GM23248 (cell line): Measurements from ENCODE around the gene SSBP2. TPM values are rescaled to one million over a fixed set of nuclear protein-coding genes. Genes with fewer than 3 reads are reported as not detected.
A peak's percentile ranks its signal among the peaks of the same experiment; 100 is the strongest.

Experiments
- DNase-seq: peaks from one replicate; pipeline ENCODE4 v3.0.0-alpha.2; 2015
- H2AFZ ChIP-seq: fragments of 200-600 bp; sonication (generic); 2 replicates; pipeline ENCODE4 v1.6.1; 2016; ENCODE audit warnings: antibody characterized with exemption
- H3F3A ChIP-seq: fragments of 200-600 bp; sonication (generic); 2 replicates; pipeline ENCODE4 v1.6.1; 2016; ENCODE audit warnings: mild to moderate bottlenecking, antibody characterized with exemption, mixed run types; ENCODE audit not compliant: insufficient read depth
- H3K27ac ChIP-seq: fragments of 200-600 bp; sonication (generic); 2 replicates; pipeline ENCODE4 v1.5.1; 2016; ENCODE audit warnings: mild to moderate bottlenecking
- H3K27me3 ChIP-seq: fragments of 200-600 bp; sonication (generic); replicated peaks from 2 replicates; pipeline ENCODE4 v1.6.1; 2016; ENCODE audit warnings: mild to moderate bottlenecking; ENCODE audit not compliant: insufficient read depth
- H3K36me3 ChIP-seq: fragments of 200-600 bp; sonication (generic); 2 replicates; pipeline ENCODE4 v1.6.1; 2016; ENCODE audit warnings: low read depth, mild to moderate bottlenecking
- H3K4me1 ChIP-seq: fragments of 200-600 bp; sonication (generic); 2 replicates; pipeline ENCODE4 v1.6.1; 2016; ENCODE audit warnings: mild to moderate bottlenecking; ENCODE audit not compliant: insufficient read depth
- H3K4me2 ChIP-seq: fragments of 200-600 bp; sonication (generic); one replicate; pipeline ENCODE4 v1.6.1; 2016; ENCODE audit warnings: mild to moderate bottlenecking; ENCODE audit not compliant: unreplicated experiment
- H3K4me3 ChIP-seq: fragments of 200-600 bp; sonication (generic); 2 replicates; pipeline ENCODE4 v1.5.1; 2016; ENCODE audit warnings: mild to moderate bottlenecking
- H3K79me2 ChIP-seq: fragments of 200-600 bp; sonication (generic); 2 replicates; pipeline ENCODE4 v1.6.1; 2016; ENCODE audit warnings: mild to moderate bottlenecking; ENCODE audit not compliant: insufficient read depth
- H3K9ac ChIP-seq: fragments of 200-600 bp; sonication (generic); 2 replicates; pipeline ENCODE4 v1.6.1; 2016; ENCODE audit warnings: mild to moderate bottlenecking
- H3K9me2 ChIP-seq: fragments of 200-600 bp; sonication (generic); 2 replicates; pipeline ENCODE4 v1.6.1; 2016; ENCODE audit warnings: mixed run types, mild to moderate bottlenecking, moderate library complexity; ENCODE audit not compliant: insufficient read depth
- H3K9me3 ChIP-seq: fragments of 200-600 bp; sonication (generic); one replicate; pipeline ENCODE4 v1.6.1; 2017; ENCODE audit warnings: low read depth
- H4K20me1 ChIP-seq: fragments of 200-600 bp; sonication (generic); 2 replicates; pipeline ENCODE4 v1.6.0; 2016; ENCODE audit not compliant: insufficient read depth
- EZH2 ChIP-seq: fragments of 200-600 bp; sonication (generic); IDR thresholded peaks from 2 replicates; pipeline ENCODE4 v1.6.1; 2018; ENCODE audit warnings: antibody characterized with exemption, mild to moderate bottlenecking; ENCODE audit not compliant: insufficient read depth, poor library complexity, severe bottlenecking
- EZH2phosphoT487 ChIP-seq: fragments of 200-600 bp; sonication (generic); IDR thresholded peaks from 2 replicates; pipeline ENCODE4 v1.6.1; 2018; ENCODE audit warnings: antibody characterized with exemption, moderate library complexity, mild to moderate bottlenecking, low read depth; ENCODE audit not compliant: insufficient read depth
- WGBS, 2 experiments: methylation state at CpG; one replicate each; pipeline ENCODE4 v1.1.6; 2015 to 2017; ENCODE audit warnings: low lambda C conversion rate in 2 of 2, low coverage in 1 of 2; ENCODE audit errors: missing lambda C conversion rate in 2 of 2; 5-methylcytosine and 5-hydroxymethylcytosine counted together
- in situ Hi-C: fragments of 300-500 bp; cut with MboI; formaldehyde crosslinking; loops from 2 replicates; pipeline ENCODE4 v1.15.0; 2020
- polyA plus RNA-seq: library from polyadenylated mRNA; unstranded; fragments of >200 nt; fragmentation: Nextera tagmentation; extraction: Ambion mirVana; gene quantifications from 2 replicates; pipeline ENCODE4 v1.2.1, GENCODE V29; 2016
- total RNA-seq: library from RNA; depleted of rRNA; stranded (reverse); fragments of >200 nt; shearing (Covaris generic); gene quantifications from 2 replicates; pipeline ENCODE4 v1.2.3, GENCODE V29; 2014

Gene SSBP2
- total and polyA plus RNA-seq, 2 experiments from 2014 or later, result 25.5 to 40.0 TPM

GRCh38 chr5:81756016-81756415 is 5.1 kb upstream of the SSBP2 start:
- H3K9me2 ChIP-seq, result no peaks in the 10 kb centered on the region
- H3K79me2 ChIP-seq, result no peaks in the 10 kb centered on the region
- H3K9ac ChIP-seq, result peak overlapping the region; percentile 44
- H3K36me3 ChIP-seq, result no peaks in the 10 kb centered on the region
- TF ChIP-seq EZH2 (no peak), EZH2phosphoT487 (no peak)
- peak overlapping the region; percentile 79 for H3K27ac ChIP-seq
- no peaks in the 10 kb centered on the region for H3K27me3 ChIP-seq
- peak overlapping the region; percentile 49 for H3K4me2 ChIP-seq
- in situ Hi-C loops, result no loop called here
- H3K4me1 ChIP-seq, result peaks cover 18% of the 10 kb centered on the region
- no peak overlapping the region for H2AFZ ChIP-seq
- peak overlapping the region; percentile 17; the same call in 1 of the 2 replicates for H3K4me3 ChIP-seq
- no peaks in the 10 kb centered on the region for H3K9me3 ChIP-seq
- DNase-seq, result peak; percentile 25
- H4K20me1 ChIP-seq, result no peaks in the 10 kb centered on the region
- H3F3A ChIP-seq, result peaks cover 18% of the 10 kb centered on the region

DNA sequence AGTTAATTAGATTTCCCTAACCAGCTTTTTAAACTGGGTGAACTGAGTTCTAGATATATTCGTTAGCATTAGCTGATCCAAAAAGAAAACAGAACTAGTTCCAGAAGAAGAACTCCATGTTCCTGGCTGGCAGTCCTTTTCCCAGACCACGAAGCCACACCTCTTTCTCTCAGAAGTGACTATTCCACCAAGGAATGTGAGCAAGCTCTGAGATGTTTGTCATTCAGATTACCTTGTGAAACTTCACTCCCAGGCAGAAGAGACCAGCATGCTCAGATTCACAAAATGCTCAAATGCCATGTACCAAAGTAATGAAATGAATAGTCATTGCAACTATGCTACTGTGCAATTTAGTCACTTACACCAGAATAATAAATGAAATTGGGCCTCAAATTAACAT is 4.4 kb upstream of the SSBP2 start:
- WGBS, 2 experiments, result 2 to 4% methylated on average over 2 of the region's 2 CpGs
- no peaks in the 10 kb centered on the region for H3K9me3 ChIP-seq
- in situ Hi-C loops, result no loop called here
- no peak for TF ChIP-seq EZH2phosphoT487
- no peak for TF ChIP-seq EZH2
- H3K79me2 ChIP-seq, result no peaks in the 10 kb centered on the region
- DNase-seq, result peak; percentile 95
- peaks cover 18% of the 10 kb centered on the region for H3F3A ChIP-seq
- peak overlapping the region; percentile 49 for H3K4me2 ChIP-seq
- H3K27ac ChIP-seq, result peak overlapping the region; percentile 79
- 0 out of 2 replicates have a peak overlapping the region, but pooled peaks have one; percentile 45 for H2AFZ ChIP-seq
- H3K36me3 ChIP-seq, result no peaks in the 10 kb centered on the region
- H3K9ac ChIP-seq, result peak overlapping the region; percentile 45
- peak overlapping the region; percentile 17; the same call in 1 of the 2 replicates for H3K4me3 ChIP-seq
- peaks cover 18% of the 10 kb centered on the region for H3K4me1 ChIP-seq
- H3K27me3 ChIP-seq, result no peaks in the 10 kb centered on the region
- no peaks in the 10 kb centered on the region for H4K20me1 ChIP-seq
- H3K9me2 ChIP-seq, result no peaks in the 10 kb centered on the region

DNA sequence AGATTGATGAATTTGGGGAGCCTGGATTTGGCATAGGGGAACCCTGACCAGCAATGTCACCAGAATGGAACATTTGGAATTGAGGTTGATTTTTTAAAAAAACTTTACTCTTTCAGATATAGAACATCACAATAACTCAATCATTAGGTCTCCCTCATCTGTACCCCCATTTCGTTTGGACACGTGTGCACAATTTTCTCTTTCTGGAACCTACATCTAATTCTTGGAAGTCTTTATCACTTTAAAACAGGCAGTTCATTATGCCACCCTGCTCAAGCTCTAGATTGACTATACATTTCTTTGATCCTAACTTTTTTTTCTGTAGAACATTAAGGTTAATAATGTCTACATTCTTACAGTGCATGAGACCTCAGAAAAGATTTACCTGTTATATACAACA is 3.7 kb upstream of the SSBP2 start:
- H4K20me1 ChIP-seq, result no peaks in the 10 kb centered on the region
- peak overlapping the region; percentile 40 for H2AFZ ChIP-seq
- no peak for TF ChIP-seq EZH2
- no peak for TF ChIP-seq EZH2phosphoT487
- no peak for DNase-seq
- H3K4me1 ChIP-seq, result peaks cover 18% of the 10 kb centered on the region
- H3K9ac ChIP-seq, result 0 out of 2 replicates have a peak overlapping the region, but pooled peaks have one; percentile 45
- in situ Hi-C loops, result loop anchor here (5.0 kb wide), 1 partner anchor 83 kb away; no protein-coding TSS in a partner anchor
- H3F3A ChIP-seq, result peaks cover 18% of the 10 kb centered on the region
- H3K79me2 ChIP-seq, result peaks cover under 1% of the 10 kb centered on the region; the same call in 1 of the 2 replicates
- H3K27me3 ChIP-seq, result no peaks in the 10 kb centered on the region
- no peaks in the 10 kb centered on the region for H3K9me3 ChIP-seq
- H3K36me3 ChIP-seq, result no peaks in the 10 kb centered on the region
- H3K9me2 ChIP-seq, result no peaks in the 10 kb centered on the region
- no peak overlapping the region for H3K4me3 ChIP-seq
- H3K4me2 ChIP-seq, result peak overlapping the region; percentile 49
- H3K27ac ChIP-seq, result peak overlapping the region; percentile 79
- 16 to 27% methylated on average over 2 of the region's 2 CpGs for WGBS, 2 experiments

GRCh38 chr5:81753429-81753828 is 2.5 kb upstream of the SSBP2 start:
- Histone ChIP-seq H3K36me3 (no peaks in the 10 kb centered on the region), H3K9me2 (no peaks in the 10 kb centered on the region), H2AFZ (no peak overlapping the region), H3K9me3 (no peaks in the 10 kb centered on the region), H3K27ac (no peak overlapping the region), H3K4me2 (no peak overlapping the region), H4K20me1 (no peaks in the 10 kb centered on the region), H3K79me2 (peaks cover 12% of the 10 kb centered on the region), H3K27me3 (no peaks in the 10 kb centered on the region), H3F3A (peaks cover 23% of the 10 kb centered on the region), H3K4me3 (no peak overlapping the region), H3K4me1 (peaks cover 24% of the 10 kb centered on the region), H3K9ac (no peak overlapping the region)
- 91 to 100% methylated on average over 2 of the region's 2 CpGs for WGBS, 2 experiments
- DNase-seq, result no peak
- TF ChIP-seq EZH2 (no peak), EZH2phosphoT487 (no peak)
- in situ Hi-C loops, result loop anchor here (5.0 kb wide), 1 partner anchor 84 kb away; no protein-coding TSS in a partner anchor

GRCh38 chr5:81752644-81752963 is 1.7 kb upstream of the SSBP2 start:
- Histone ChIP-seq H4K20me1 (no peaks in the 10 kb centered on the region), H3F3A (peaks cover 23% of the 10 kb centered on the region), H3K9ac (no peak overlapping the region), H3K9me3 (no peaks in the 10 kb centered on the region), H3K27ac (no peak overlapping the region), H3K4me2 (no peak overlapping the region), H2AFZ (peak overlapping the region; percentile 88), H3K36me3 (no peaks in the 10 kb centered on the region), H3K9me2 (no peaks in the 10 kb centered on the region), H3K27me3 (no peaks in the 10 kb centered on the region), H3K79me2 (peaks cover 20% of the 10 kb centered on the region), H3K4me3 (no peak overlapping the region), H3K4me1 (peaks cover 24% of the 10 kb centered on the region)
- in situ Hi-C loops, result loop anchor here (5.0 kb wide), 1 partner anchor 85 kb away; no protein-coding TSS in a partner anchor
- DNase-seq, result no peak
- TF ChIP-seq EZH2phosphoT487, result no peak
- TF ChIP-seq EZH2, result no peak
- WGBS, 2 experiments, result 98 to 99% methylated on average over 5 of the region's 5 CpGs
